GM12878 (cell line): ENCODE results near the gene TAS1R2. TPM values are rescaled to one million over a fixed set of nuclear protein-coding genes. Genes with fewer than 3 reads are reported as not detected.

Experiments
- ATAC-seq: fragments of 200-7000 bp; cut with Tn5 transposase; 3 replicates; pipeline ENCODE4 v1.9.1; 2020; ENCODE audit warnings: mild to moderate bottlenecking, moderate library complexity
- BruUV-seq: library from RNA; stranded (reverse); fragments of 400-500 nt; replicated peaks from 2 replicates; lab custom pipeline; 2021; lab: Mats Ljungman, UMichigan
- CTCF ChIA-PET: fragments of 300-600 bp; sonication (Branson Sonifier 250); formaldehyde crosslinking; extraction: SDS; loops from one replicate; lab custom pipeline; 2021; ENCODE audit warnings: inconsistent platforms; lab: Yijun Ruan, JAX
- POLR2A ChIA-PET: fragments of 350-600 bp; formaldehyde crosslinking; extraction: SDS; loops from one replicate; lab custom pipeline; 2021; ENCODE audit warnings: inconsistent platforms; lab: Charles Lee
- RAD21 ChIA-PET: fragments of 300-600 bp; sonication (Branson Sonifier 250); formaldehyde crosslinking; loops from one replicate; lab custom pipeline; 2023; ENCODE audit warnings: antibody characterized with exemption; ENCODE audit not compliant: unreplicated experiment; lab: Charles Lee
- SMC1A ChIA-PET: fragments of 300-600 bp; sonication (Branson Sonifier 250); formaldehyde crosslinking; loops from one replicate; lab custom pipeline; 2023; ENCODE audit not compliant: unreplicated experiment, uncharacterized antibody; lab: Charles Lee
- DNase-seq: peaks from one replicate; pipeline ENCODE4 v3.0.0-alpha.2; 2011; ENCODE audit warnings: low read depth, low spot score
- FAIRE-seq: peaks from 3 replicates; lab custom pipeline; 2011; peaks lifted over from hg19 to GRCh38; lab: Jason Lieb, UNC
- H2AFZ ChIP-seq: 2 replicates; pipeline ENCODE4 v1.6.0; 2011; ENCODE audit warnings: low read depth, low read length, control low read depth; ENCODE audit not compliant: control insufficient read depth
- H3K27ac ChIP-seq: 2 replicates; pipeline ENCODE4 v1.5.1; 2011; ENCODE audit warnings: control low read depth; ENCODE audit not compliant: control insufficient read depth, insufficient read depth
- H3K27me3 ChIP-seq, 2 experiments: replicated peaks in 1 of 2; 2 replicates each; pipeline versions ENCODE4 v1.6.0 to v1.6.1; 2011; ENCODE audit warnings: low read length in 1 of 2; ENCODE audit not compliant: control insufficient read depth in 2 of 2, insufficient read depth in 2 of 2
- H3K36me3 ChIP-seq, 2 experiments: 2 replicates each; pipeline ENCODE4 v1.5.1; 2011; ENCODE audit warnings: low read length in 1 of 2; ENCODE audit not compliant: control insufficient read depth in 2 of 2, insufficient read depth in 2 of 2
- H3K4me1 ChIP-seq: 2 replicates; pipeline ENCODE4 v1.6.1; 2011; ENCODE audit warnings: mild to moderate bottlenecking, low read length, moderate library complexity, mixed read lengths; ENCODE audit not compliant: control insufficient read depth, insufficient read depth
- H3K4me2 ChIP-seq: 2 replicates; pipeline ENCODE4 v1.6.0; 2011; ENCODE audit warnings: control low read depth; ENCODE audit not compliant: control insufficient read depth, insufficient read depth
- H3K4me3 ChIP-seq: fragments of 200-600 bp; sonication (generic); 2 replicates; pipeline ENCODE4 v1.5.1; 2016
- H3K79me2 ChIP-seq: 2 replicates; pipeline ENCODE4 v1.6.0; 2011; ENCODE audit warnings: low read length; ENCODE audit not compliant: control insufficient read depth, insufficient read depth
- H3K9ac ChIP-seq: 2 replicates; pipeline ENCODE4 v1.8.0; 2011; ENCODE audit warnings: low read length, control low read depth, mixed read lengths; ENCODE audit not compliant: control insufficient read depth, insufficient read depth
- H3K9me3 ChIP-seq: replicated peaks from 3 replicates; pipeline ENCODE4 v1.5.1; 2011; ENCODE audit warnings: mild to moderate bottlenecking, low read length; ENCODE audit not compliant: control insufficient read depth, insufficient read depth
- H4K20me1 ChIP-seq: 2 replicates; pipeline ENCODE4 v1.6.0; 2011; ENCODE audit not compliant: control insufficient read depth, insufficient read depth
- ATF7 ChIP-seq: fragments of 450-650 bp; IDR thresholded peaks from 2 replicates; pipeline ENCODE4 v1.6.1; 2016; ENCODE audit warnings: low read depth, mild to moderate bottlenecking
- BHLHE40 ChIP-seq, 2 experiments: fragments of 450-650 bp in 1 of 2; IDR thresholded peaks; 2 replicates each; pipeline ENCODE4 v1.6.1; 2011 to 2017; ENCODE audit warnings: low read depth in 2 of 2, borderline replicate concordance in 1 of 2, improper control_type of control experiment in 1 of 2, low read length in 1 of 2, mild to moderate bottlenecking in 1 of 2
- BMI1 ChIP-seq: fragments of 450-650 bp; IDR thresholded peaks from 2 replicates; pipeline ENCODE4 v1.6.1; 2016; ENCODE audit warnings: mild to moderate bottlenecking, moderate library complexity, borderline replicate concordance
- RCOR1 ChIP-seq: conservative IDR thresholded peaks from 2 replicates; pipeline ENCODE4 v1.6.1; 2012; ENCODE audit warnings: low read depth, low read length, improper control_type of control experiment
- RUNX3 ChIP-seq: IDR thresholded peaks from 2 replicates; pipeline ENCODE4 v1.6.1; 2012; ENCODE audit warnings: low read length, inconsistent platforms
- SUPT20H ChIP-seq: IDR thresholded peaks from 2 replicates; pipeline ENCODE4 v1.6.1; 2011; ENCODE audit warnings: low read depth, mild to moderate bottlenecking, low read length, moderate library complexity, borderline replicate concordance; ENCODE audit not compliant: control insufficient read depth
- ZBTB11 ChIP-seq: fragments of 450-650 bp; formaldehyde crosslinking; IDR thresholded peaks from 2 replicates; pipeline ENCODE4 v1.5.0; 2022; ENCODE audit warnings: mild to moderate bottlenecking, missing genetic modification characterization
- WGBS: methylation state at CpG from one replicate; pipeline ENCODE4 v1.1.6; 2016; ENCODE audit warnings: low lambda C conversion rate; ENCODE audit not compliant: insufficient replicate concordance, insufficient coverage; ENCODE audit errors: missing lambda C conversion rate; 5-methylcytosine and 5-hydroxymethylcytosine counted together
- in situ Hi-C: fragments of 300-500 bp; cut with MboI; formaldehyde crosslinking; loops from 9 replicates; pipeline ENCODE4 v1.14.3; 2018; ENCODE audit warnings: mixed read lengths
- intact Hi-C: fragments of 100-400 bp; cut with micrococcal nuclease; formaldehyde crosslinking; loops from one replicate; pipeline ENCODE4 v1.14.2; 2022; ENCODE audit not compliant: unreplicated experiment
- polyA plus RNA-seq, 11 experiments: library from polyadenylated mRNA; depleted of rRNA in 4 of 11; unstranded in 6 of 11; stranded (reverse) in 5 of 11; fragments of >200 nt; fragmentation: Nextera tagmentation in 4 of 11; fragmentation: Illumina TruSeq in 1 of 11; extraction: Ambion mirVana in 4 of 11; extraction: Trizol in 1 of 11; gene quantifications; 1 replicate in 1 of 11; 2 replicates in 10 of 11; pipeline versions ENCODE4 v1.2.1 to v1.2.3, GENCODE V29; 2011 to 2016; ENCODE audit warnings: inconsistent platforms in 2 of 11, missing spikeins in 2 of 11, low read depth in 1 of 11
- total RNA-seq, 4 experiments: library from RNA; depleted of rRNA in 3 of 4; stranded (reverse); fragments of >200 nt in 3 of 4; fragmentation: Illumina TruSeq in 1 of 4; extraction: Trizol in 1 of 4; gene quantifications; 2 replicates each; pipeline versions ENCODE4 v1.2.1 to v1.2.3, GENCODE V29; 2013 to 2021
- TF ChIP-seq, protein P1 (sequence below): IDR thresholded peaks from 2 replicates; pipeline ENCODE4 v1.6.1; 2012; ENCODE audit warnings: low read depth, low read length, improper control_type of control experiment
- TF ChIP-seq, protein P2 (sequence below): IDR thresholded peaks from 2 replicates; pipeline ENCODE4 v1.6.1; 2012; ENCODE audit warnings: mild to moderate bottlenecking, low read depth, low read length

TAS1R2 gene
- total and polyA plus RNA-seq, 10 of the 15 experiments (the other 5 are each of a cell fraction or from before 2014, with no cell fraction given), result not detected

- peaks cover 0 to 2% of the 10 kb centered on the region in 2 experiments; a peak in 2 of 4 replicates for H3K36me3 ChIP-seq
- FAIRE-seq (no peak), DNase-seq (no peak), ATAC-seq (no peak)
- POLR2A ChIA-PET, result no interaction called here
- no peaks in the 10 kb centered on the region for H3K4me1 ChIP-seq
- H2AFZ ChIP-seq, result no peak overlapping the region
- SMC1A ChIA-PET, result interaction anchor here (1.0 to 1.8 kb wide), 7 partner anchors 15 to 244 kb away, joined by 3 to 7 read pairs (median 4); no protein-coding TSS in a partner anchor
- no peak overlapping the region for H3K4me2 ChIP-seq
- no peak overlapping the region for H3K4me3 ChIP-seq
- in situ Hi-C loops, result no loop called here
- intact Hi-C loops, result loop anchor here (2.0 kb wide), 1 partner anchor 356 kb away; no protein-coding TSS in a partner anchor
- no peaks in the 10 kb centered on the region for H3K27me3 ChIP-seq
- no peaks in the 10 kb centered on the region for H3K79me2 ChIP-seq
- no peaks in the 10 kb centered on the region for H4K20me1 ChIP-seq
- H3K9me3 ChIP-seq, result no peaks in the 10 kb centered on the region
- CTCF ChIA-PET, result interaction anchor here (0.8 to 3.4 kb wide), 32 partner anchors 9 to 766 kb away, joined by 3 to 23 read pairs (median 4); partner anchors contain the start of gene ALDH4A1
- no peak overlapping the region for H3K27ac ChIP-seq
- no TSS peak for BruUV-seq
- no peak for TF ChIP-seq ATF7
- TF ChIP-seq, protein P1, sequence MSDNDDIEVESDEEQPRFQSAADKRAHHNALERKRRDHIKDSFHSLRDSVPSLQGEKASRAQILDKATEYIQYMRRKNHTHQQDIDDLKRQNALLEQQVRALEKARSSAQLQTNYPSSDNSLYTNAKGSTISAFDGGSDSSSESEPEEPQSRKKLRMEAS, result no peak
- RAD21 ChIA-PET, result interaction anchor here (0.6 to 1.6 kb wide), 8 partner anchors 18 to 229 kb away, joined by 3 to 9 read pairs (median 6); partner anchors contain the start of gene ALDH4A1
- WGBS, result 42% methylated on average over 6 of the region's 6 CpGs
- no peak overlapping the region for H3K9ac ChIP-seq
Observed at GRCh38 chr1:18884727-18885126, 25.3 kb upstream of the TAS1R2 start.

GRCh38 chr1:18884419-18884717 lies 24.9 kb upstream of the TAS1R2 start:
- no peak for DNase-seq
- Histone ChIP-seq H3K79me2 (no peaks in the 10 kb centered on the region), H3K4me2 (no peak overlapping the region), H4K20me1 (no peaks in the 10 kb centered on the region), H3K27ac (no peak overlapping the region), H3K27me3 (no peaks in the 10 kb centered on the region), H3K4me3 (no peak overlapping the region), H3K9me3 (no peaks in the 10 kb centered on the region), H3K36me3 (peaks cover 0 to 2% of the 10 kb centered on the region in 2 experiments; a peak in 2 of 4 replicates), H3K9ac (no peak overlapping the region), H2AFZ (no peak overlapping the region), H3K4me1 (no peaks in the 10 kb centered on the region)
- RAD21 ChIA-PET, result interaction anchor here (0.6 to 1.6 kb wide), 9 partner anchors 18 to 229 kb away, joined by 3 to 9 read pairs (median 5); partner anchors contain the start of gene ALDH4A1
- 10% methylated on average over 4 of the region's 4 CpGs for WGBS
- no TSS peak for BruUV-seq
- FAIRE-seq, result peak; percentile 7
- intact Hi-C loops, result loop anchor here (2.0 kb wide), 1 partner anchor 356 kb away; no protein-coding TSS in a partner anchor
- in situ Hi-C loops, result no loop called here
- CTCF ChIA-PET, result interaction anchor here (0.8 to 3.4 kb wide), 37 partner anchors 9 to 766 kb away, joined by 3 to 23 read pairs (median 4); partner anchors contain the start of gene ALDH4A1
- SMC1A ChIA-PET, result interaction anchor here (0.6 to 1.8 kb wide), 9 partner anchors 16 to 244 kb away, joined by 3 to 7 read pairs (median 4); no protein-coding TSS in a partner anchor
- ATAC-seq, result peak; percentile 38
- POLR2A ChIA-PET, result no interaction called here
- TF ChIP-seq SUPT20H, result no peak
- TF ChIP-seq RUNX3, result no peak
- no peak for TF ChIP-seq BMI1
- TF ChIP-seq RCOR1, result no peak
- TF ChIP-seq BHLHE40 (IDR thresholded peaks at IDR 0.05; ENCODE audit: borderline replicate concordance in 1 of 2, low read depth in 2 of 2, low read length in 1 of 2), result no peak
- TF ChIP-seq ZBTB11 (CRISPR knock-in tag), result no peak
- TF ChIP-seq, protein P2, sequence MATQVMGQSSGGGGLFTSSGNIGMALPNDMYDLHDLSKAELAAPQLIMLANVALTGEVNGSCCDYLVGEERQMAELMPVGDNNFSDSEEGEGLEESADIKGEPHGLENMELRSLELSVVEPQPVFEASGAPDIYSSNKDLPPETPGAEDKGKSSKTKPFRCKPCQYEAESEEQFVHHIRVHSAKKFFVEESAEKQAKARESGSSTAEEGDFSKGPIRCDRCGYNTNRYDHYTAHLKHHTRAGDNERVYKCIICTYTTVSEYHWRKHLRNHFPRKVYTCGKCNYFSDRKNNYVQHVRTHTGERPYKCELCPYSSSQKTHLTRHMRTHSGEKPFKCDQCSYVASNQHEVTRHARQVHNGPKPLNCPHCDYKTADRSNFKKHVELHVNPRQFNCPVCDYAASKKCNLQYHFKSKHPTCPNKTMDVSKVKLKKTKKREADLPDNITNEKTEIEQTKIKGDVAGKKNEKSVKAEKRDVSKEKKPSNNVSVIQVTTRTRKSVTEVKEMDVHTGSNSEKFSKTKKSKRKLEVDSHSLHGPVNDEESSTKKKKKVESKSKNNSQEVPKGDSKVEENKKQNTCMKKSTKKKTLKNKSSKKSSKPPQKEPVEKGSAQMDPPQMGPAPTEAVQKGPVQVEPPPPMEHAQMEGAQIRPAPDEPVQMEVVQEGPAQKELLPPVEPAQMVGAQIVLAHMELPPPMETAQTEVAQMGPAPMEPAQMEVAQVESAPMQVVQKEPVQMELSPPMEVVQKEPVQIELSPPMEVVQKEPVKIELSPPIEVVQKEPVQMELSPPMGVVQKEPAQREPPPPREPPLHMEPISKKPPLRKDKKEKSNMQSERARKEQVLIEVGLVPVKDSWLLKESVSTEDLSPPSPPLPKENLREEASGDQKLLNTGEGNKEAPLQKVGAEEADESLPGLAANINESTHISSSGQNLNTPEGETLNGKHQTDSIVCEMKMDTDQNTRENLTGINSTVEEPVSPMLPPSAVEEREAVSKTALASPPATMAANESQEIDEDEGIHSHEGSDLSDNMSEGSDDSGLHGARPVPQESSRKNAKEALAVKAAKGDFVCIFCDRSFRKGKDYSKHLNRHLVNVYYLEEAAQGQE, result no peak
